Stimulated activated CD4-positive, alpha-beta T cell treated with anti-CD3 and anti-CD28 coated beads, Interleukin-4, amount 100 ng/mL, for 4 hours (primary cell): Measurements from ENCODE around the gene RPRML.
A peak's percentile ranks its signal among the peaks of the same experiment; 100 is the strongest.
"Not testable (repeated sequence)": the region's sequence is repeated elsewhere in the genome, so short reads cannot be mapped to it uniquely, and the experiment has no call there.

Experiments used
- DNase-seq, 2 experiments: peaks; one replicate each; pipeline ENCODE4 v3.0.0-alpha.2; 2020

The RPRML gene

DNA sequence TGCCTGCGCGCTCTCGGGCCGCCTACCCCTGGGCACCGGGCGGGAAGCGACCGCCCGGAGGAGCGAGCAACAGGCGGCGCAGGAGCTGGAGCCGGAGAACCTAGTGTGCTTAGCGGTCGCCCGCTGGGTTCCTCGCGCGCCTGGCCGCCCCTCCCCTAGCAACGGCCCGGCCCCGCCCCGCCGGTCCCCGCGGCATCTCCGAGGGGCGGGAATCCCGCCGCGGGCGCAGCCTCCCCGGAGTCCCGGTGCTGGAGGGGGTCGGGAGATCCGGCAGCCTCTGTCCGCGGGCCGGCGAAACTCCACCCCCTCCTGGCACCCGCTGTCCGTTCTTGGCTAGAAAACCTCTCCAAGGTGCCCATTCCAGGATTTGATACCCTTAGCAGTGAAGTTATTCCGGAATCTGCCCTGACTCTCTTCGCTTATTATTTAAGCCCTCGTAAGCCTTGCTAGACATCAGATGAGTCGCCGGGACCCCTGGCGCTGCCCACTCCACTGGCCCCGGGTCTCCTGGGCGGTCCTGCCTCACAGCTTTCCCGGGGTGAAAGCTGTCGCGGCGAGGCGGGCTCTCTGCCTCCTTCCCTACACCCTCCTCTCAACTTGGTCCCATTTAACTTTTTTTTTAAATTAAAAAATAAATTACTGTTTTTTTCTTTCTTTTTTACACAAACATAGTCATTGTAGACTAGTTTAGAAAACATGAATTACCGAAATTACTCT lies at the start of gene RPRML:
Gene RPRML (minus strand): TSS at position 107 of the 717 bp plus-strand sequence. CDS start 246 bp downstream, outside the sequence.
- peak; percentile 11 to 40 for DNase-seq

GRCh38 chr17:47016966-47017365 lies 37.9 kb upstream of the RPRML start:
- not testable (repeated sequence) for DNase-seq

GRCh38 chr17:47013341-47013740 lies 34.3 kb upstream of the RPRML start:
- no peak for DNase-seq

DNA sequence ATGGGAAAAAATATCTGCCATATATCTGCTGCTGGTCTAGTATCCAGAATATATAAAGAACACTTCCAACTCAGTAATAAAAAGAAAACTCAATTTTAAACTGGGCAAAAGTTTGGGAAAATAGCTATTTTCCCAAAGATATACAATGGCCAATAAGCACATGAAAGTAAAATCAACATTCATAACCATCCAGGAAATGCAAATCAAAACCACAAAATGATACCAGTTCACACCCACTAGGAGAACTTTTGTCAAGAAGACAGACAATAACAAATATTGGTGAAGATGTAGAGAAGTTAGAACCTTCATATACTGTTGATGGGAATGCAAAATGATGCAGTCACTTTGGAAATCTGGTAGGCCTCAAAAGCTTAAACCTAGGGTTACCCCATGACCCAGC lies 33.4 kb upstream of the RPRML start:
- no peak for DNase-seq

DNA sequence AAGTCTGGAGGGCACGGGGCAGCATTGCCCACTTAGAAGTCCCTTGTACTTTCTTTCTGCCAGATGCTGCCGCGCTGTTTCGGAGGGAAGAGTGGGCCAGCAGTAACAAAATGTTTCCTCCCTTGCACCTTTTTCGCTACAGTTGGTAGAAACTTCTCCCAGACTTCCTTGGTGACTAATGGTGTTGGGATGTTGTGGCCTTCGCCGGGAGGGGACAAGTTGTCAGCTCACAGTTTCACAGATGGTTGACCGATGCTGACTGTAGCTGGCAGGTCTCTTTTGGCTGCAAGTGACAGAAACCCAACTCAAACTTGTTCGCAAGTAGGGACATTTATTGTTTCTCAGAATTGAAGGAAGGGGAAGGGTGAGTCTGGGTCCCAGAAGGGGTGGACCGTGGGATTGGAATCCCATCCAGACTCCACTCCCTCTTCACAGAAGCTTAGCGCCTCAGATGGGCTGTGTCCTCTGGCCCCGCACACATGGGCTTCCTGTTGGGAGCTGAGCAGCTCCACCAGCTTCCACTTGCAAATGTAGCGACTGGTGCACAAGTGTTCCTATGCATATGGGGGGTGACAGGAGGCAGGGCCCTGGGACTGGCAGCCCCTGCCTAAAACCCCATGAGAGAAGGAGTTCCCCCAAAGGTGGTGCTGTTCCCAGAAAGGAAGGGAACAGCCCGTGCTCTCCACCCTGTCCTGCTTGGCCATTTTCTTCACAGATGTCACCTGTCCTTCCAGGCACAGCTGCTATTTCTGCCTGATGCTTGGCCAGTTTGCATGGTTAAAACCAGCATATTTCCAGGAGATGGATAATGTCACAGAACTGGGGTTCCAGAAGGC lies 30.9 kb upstream of the RPRML start:
- no peak for DNase-seq

GRCh38 chr17:47004906-47005305 lies 25.9 kb upstream of the RPRML start:
- DNase-seq: no peak

GRCh38 chr17:47003864-47004263 lies 24.8 kb upstream of the RPRML start:
- not testable (repeated sequence) for DNase-seq

GRCh38 chr17:46995841-46996571 lies 17.0 kb upstream of the RPRML start:
- no peak for DNase-seq

DNA sequence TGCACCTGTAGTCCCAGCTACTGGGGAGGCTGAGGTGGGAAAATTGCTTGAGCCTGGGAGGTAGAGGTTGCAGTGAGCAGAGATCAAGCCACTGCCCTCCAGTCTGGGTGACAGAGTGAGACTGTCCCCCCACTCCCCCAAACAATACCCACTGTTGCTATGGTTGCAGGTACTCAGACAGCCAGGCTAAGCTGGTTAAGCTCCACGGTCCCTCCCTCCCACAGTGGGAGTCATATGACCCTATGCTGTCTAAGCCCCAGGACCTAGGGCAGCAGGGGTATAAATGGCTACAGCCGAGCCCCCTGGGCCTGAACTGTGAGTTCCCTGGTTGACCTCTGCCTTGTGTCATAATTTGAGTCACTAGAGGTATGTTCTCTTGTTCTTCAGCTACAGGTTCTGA lies 15.9 kb upstream of the RPRML start:
- no peak for DNase-seq

- DNase-seq: no peak
Measured at GRCh38 chr17:46991617-46992016, 12.6 kb upstream of the RPRML start.

- no peak for DNase-seq
Measured at GRCh38 chr17:46989637-46990431, 10.8 kb upstream of the RPRML start.

GRCh38 chr17:46987927-46988326 lies 8.9 kb upstream of the RPRML start:
- not testable (repeated sequence) for DNase-seq

GRCh38 chr17:46986366-46986765 lies 7.3 kb upstream of the RPRML start:
- DNase-seq: no peak

DNA sequence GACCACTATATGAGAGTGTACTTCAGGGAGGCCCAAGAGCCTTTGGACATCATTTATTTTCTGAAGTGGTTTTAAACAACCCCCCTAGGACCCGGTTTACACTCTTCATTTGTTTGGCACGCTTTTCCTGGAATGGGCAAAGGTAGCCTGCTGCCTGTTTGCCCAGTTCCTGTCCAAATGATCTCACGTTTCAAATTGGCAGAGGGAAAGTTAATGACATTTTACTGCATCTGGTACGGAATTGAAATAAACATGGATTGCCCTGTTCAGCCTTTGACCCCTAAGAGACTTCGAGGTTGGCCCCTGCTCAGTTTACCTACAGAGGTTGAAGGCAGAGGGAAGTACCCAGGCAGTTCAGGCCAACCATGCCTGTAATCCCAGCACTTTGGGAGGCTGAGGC lies 5.8 kb upstream of the RPRML start:
- no peak for DNase-seq

DNA sequence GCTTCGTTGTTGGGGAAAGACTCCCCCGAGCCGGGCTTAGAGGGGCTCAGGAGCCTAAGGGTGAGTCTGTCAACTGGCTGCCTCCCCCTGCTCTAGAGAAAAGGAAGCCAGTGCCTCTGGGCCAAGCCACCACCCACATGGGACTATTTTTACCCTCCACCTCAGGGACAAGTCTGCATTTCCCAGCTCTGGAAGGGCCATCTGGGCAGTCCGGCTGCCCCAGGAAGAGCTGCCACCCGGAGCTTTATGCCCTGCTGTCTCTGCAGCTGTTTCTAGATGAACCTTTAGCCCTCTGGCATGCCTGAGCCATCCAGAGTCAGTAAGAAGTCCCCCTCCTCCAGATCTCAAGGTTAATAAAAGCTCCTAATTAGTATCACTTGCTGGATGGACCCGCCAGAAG lies 5.3 kb upstream of the RPRML start:
- no peak for DNase-seq

GRCh38 chr17:46983782-46984181 lies 4.7 kb upstream of the RPRML start:
- no peak for DNase-seq

- no peak for DNase-seq
Measured at GRCh38 chr17:46982577-46982976, 3.5 kb upstream of the RPRML start.

DNA sequence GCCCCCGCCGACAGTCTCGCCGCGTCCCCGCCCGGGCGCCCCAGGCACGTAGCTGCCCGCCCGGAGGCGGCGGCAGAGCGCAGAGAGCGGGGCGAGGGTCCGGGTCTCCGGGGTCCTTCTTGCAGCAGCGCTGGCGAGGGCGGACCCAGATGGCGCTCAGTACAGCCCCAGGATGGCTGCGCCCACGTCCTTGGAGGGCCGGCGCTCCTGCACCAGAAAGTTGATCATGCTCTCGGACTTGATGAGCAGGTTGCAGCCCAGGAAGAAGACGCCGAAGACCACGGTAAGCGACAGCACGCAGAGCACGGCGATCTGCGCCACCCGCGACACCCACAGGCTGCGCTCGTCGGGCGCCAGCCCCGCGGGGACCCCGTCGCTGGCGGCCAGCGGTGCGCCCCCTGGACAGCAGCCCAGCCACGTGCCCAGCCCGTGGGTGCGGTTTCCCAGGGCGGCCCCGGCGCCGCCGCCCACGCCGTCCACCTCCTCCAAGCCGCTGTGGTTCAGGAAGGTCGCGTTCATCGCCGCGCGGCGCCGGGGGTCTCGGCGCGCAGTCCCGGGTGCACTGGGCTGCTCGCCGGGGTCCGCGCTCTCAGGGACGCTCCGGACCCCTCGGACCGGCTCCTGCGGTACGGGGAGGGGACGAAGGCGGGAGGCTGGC lies 435 bp downstream of the RPRML start:
- peak in 1 of 2 experiments; percentile 16 for DNase-seq

DNA sequence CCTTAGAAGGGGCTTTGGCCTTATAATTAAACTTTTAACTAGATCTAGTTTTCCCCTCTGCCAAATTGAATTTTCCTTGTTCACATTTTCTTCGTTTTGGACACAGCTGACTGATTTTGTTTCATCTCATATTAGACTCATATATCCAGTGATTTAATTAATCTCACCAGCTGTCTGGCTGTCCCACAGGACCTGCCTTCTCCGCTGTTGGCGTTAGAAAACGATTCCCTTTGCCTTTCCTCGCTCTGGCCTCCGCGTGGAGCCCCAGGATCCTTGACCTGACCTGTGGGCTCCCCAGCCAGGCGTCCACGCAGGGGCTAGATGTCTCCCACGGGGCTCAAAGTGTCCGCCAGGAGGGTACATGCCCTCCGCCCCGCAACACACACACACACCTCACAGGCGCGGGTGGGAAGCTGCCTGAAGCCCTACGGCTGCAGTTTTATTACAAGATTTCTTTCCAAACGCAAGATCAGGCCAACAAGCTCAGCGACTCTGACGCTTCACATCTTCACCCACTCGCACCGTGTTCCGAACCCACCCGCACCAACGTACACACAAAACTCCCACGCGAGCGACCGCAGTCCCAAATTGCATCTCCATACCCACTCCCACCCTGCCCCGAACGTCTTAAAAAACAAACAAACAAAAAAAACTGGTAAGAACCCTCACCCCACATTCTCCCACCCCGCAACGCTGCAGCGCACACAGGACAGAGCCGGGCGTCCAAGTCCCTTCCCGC lies 1.1 kb downstream of the RPRML start:
- no peak for DNase-seq

- no peak for DNase-seq
Measured at GRCh38 chr17:46977348-46977747, 1.7 kb downstream of the RPRML start.

- DNase-seq: no peak
Measured at GRCh38 chr17:46976626-46977270, 2.3 kb downstream of the RPRML start.
